SK-N-MC (cell line): Measurements from ENCODE around the gene SNAPC4.

ENCODE experiments used
- DNase-seq: peaks from one replicate; pipeline ENCODE4 v3.0.0-alpha.2; 2011; ENCODE audit warnings: low read depth, low spot score
- H3K27ac ChIP-seq: fragments of 200-600 bp; sonication (generic); 2 replicates; pipeline ENCODE4 v1.5.1; 2016; ENCODE audit warnings: mixed run types
- H3K36me3 ChIP-seq: fragments of 200-600 bp; sonication (generic); 2 replicates; pipeline ENCODE4 v1.6.1; 2017; ENCODE audit warnings: antibody characterized with exemption, low read length, mixed read lengths; ENCODE audit not compliant: insufficient read depth
- H3K4me3 ChIP-seq: fragments of 200-600 bp; sonication (generic); 2 replicates; pipeline ENCODE4 v1.5.1; 2016
- H3K9ac ChIP-seq: fragments of 200-600 bp; sonication (generic); 2 replicates; pipeline ENCODE4 v1.8.0; 2017; ENCODE audit warnings: mixed run types, mixed read lengths; ENCODE audit not compliant: insufficient read length
- H3K9me3 ChIP-seq: fragments of 200-600 bp; sonication (generic); 2 replicates; pipeline ENCODE4 v1.6.1; 2017; ENCODE audit warnings: low read depth, mild to moderate bottlenecking, antibody characterized with exemption, low read length, moderate library complexity, mixed read lengths
- EZH2 ChIP-seq: fragments of 200-600 bp; sonication (generic); IDR thresholded peaks from one replicate; pipeline ENCODE4 v1.6.1; 2017; ENCODE audit warnings: antibody characterized with exemption
- FOXP2 ChIP-seq: optimal IDR thresholded peaks from 2 replicates; pipeline ENCODE3; 2011; ENCODE audit warnings: mild to moderate bottlenecking, moderate library complexity; ENCODE audit not compliant: insufficient read depth; ENCODE audit errors: extremely low read length, control extremely low read depth
- POLR2AphosphoS5 ChIP-seq: IDR thresholded peaks from 2 replicates; pipeline ENCODE4 v1.6.1; 2012; ENCODE audit warnings: mild to moderate bottlenecking, low read depth, low read length, borderline replicate concordance

SNAPC4 gene

GRCh38 chr9:136363949-136364748 lies 35.8 kb downstream of the SNAPC4 start:
- DNase-seq = no peak
- H3K9ac ChIP-seq = peak overlapping the region; percentile 41
- peak overlapping the region; percentile 94 for H3K4me3 ChIP-seq
- H3K27ac ChIP-seq = no peak overlapping the region
- no peaks in the 10 kb centered on the region for H3K9me3 ChIP-seq
- H3K36me3 ChIP-seq = no peaks in the 10 kb centered on the region
- TF ChIP-seq FOXP2 (no peak), POLR2AphosphoS5 (no peak), EZH2 (no peak)

GRCh38 chr9:136363106-136363948 lies 36.6 kb downstream of the SNAPC4 start, which contains the start of gene DNLZ:
Gene DNLZ (minus strand): TSS chr9:136363744. CDS start chr9:136363714, 30 bp downstream.
- DNase-seq = peak; percentile 51
- H3K4me3 ChIP-seq = peak within 1 kb of the TSS; percentile 94
- peak within 1 kb of the TSS; percentile 72 for H3K9ac ChIP-seq
- H3K27ac ChIP-seq = peak within 1 kb of the TSS; percentile 80
- H3K36me3 ChIP-seq = no peaks in the 10 kb centered on the region; the same call in 1 of the 2 replicates
- H3K9me3 ChIP-seq = no peaks in the 10 kb centered on the region
- TF ChIP-seq EZH2 = no peak
- TF ChIP-seq FOXP2 = no peak
- TF ChIP-seq POLR2AphosphoS5 = peak; percentile 87

GRCh38 chr9:136362450-136362784 lies 37.6 kb downstream of the SNAPC4 start:
- Histone ChIP-seq H3K36me3 (no peaks in the 10 kb centered on the region; the same call in 1 of the 2 replicates), H3K9ac (no peak overlapping the region), H3K4me3 (no peak overlapping the region), H3K27ac (no peak overlapping the region), H3K9me3 (no peaks in the 10 kb centered on the region)
- no peak for DNase-seq
- TF ChIP-seq EZH2 = no peak
- no peak for TF ChIP-seq FOXP2
- TF ChIP-seq POLR2AphosphoS5 = no peak

GRCh38 chr9:136361754-136362449 lies 38.1 kb downstream of the SNAPC4 start:
- Histone ChIP-seq H3K4me3 (no peak overlapping the region), H3K9ac (no peak overlapping the region), H3K27ac (no peak overlapping the region)

GRCh38 chr9:136361047-136361753 lies 38.8 kb downstream of the SNAPC4 start:
- TF ChIP-seq FOXP2 (no peak), POLR2AphosphoS5 (no peak), EZH2 (no peak)
- Histone ChIP-seq H3K4me3 (no peak overlapping the region), H3K9ac (no peak overlapping the region), H3K27ac (no peak overlapping the region), H3K9me3 (no peaks in the 10 kb centered on the region), H3K36me3 (no peaks in the 10 kb centered on the region; the same call in 1 of the 2 replicates)
- no peak for DNase-seq

More at GRCh38 chr9:136361754-136362449, 38.1 kb downstream of the SNAPC4 start:
- DNase-seq = no peak
- Histone ChIP-seq H3K36me3 (no peaks in the 10 kb centered on the region; the same call in 1 of the 2 replicates), H3K9me3 (no peaks in the 10 kb centered on the region)
- TF ChIP-seq FOXP2 = no peak
- no peak for TF ChIP-seq POLR2AphosphoS5
- no peak for TF ChIP-seq EZH2

- DNase-seq = no peak
- H3K9me3 ChIP-seq = no peaks in the 10 kb centered on the region
- no peak overlapping the region for H3K9ac ChIP-seq
- TF ChIP-seq EZH2 = no peak
- TF ChIP-seq POLR2AphosphoS5 = no peak; the same call in 1 of the 2 replicates
- no peak for TF ChIP-seq FOXP2
- H3K27ac ChIP-seq = no peak overlapping the region; the same call in 1 of the 2 replicates
- H3K36me3 ChIP-seq = no peaks in the 10 kb centered on the region; the same call in 1 of the 2 replicates
- no peak overlapping the region for H3K4me3 ChIP-seq
Measured at GRCh38 chr9:136359774-136360718, 39.9 kb downstream of the SNAPC4 start.

- no peak overlapping the region for H3K4me3 ChIP-seq
Measured at GRCh38 chr9:136358888-136359287, 41.1 kb downstream of the SNAPC4 start.

More at GRCh38 chr9:136358888-136359287, 41.1 kb downstream of the SNAPC4 start:
- Histone ChIP-seq H3K9me3 (no peaks in the 10 kb centered on the region), H3K27ac (no peak overlapping the region), H3K36me3 (no peaks in the 10 kb centered on the region; the same call in 1 of the 2 replicates), H3K9ac (no peak overlapping the region)
- no peak for DNase-seq
- no peak for TF ChIP-seq FOXP2
- TF ChIP-seq EZH2 = no peak
- no peak for TF ChIP-seq POLR2AphosphoS5
